NCI-H526 treated with DMSO at 0.1 percent for 48 hours (cell line): ENCODE measurements around the gene PTH2.
"Not testable (repeated sequence)": the region's sequence is repeated elsewhere in the genome, so short reads cannot be mapped to it uniquely, and the experiment has no call there.

Experiments used
- DNase-seq: peaks from one replicate; lab custom pipeline; 2025; lab: John Stamatoyannopoulos, UW

Gene PTH2, protein sequence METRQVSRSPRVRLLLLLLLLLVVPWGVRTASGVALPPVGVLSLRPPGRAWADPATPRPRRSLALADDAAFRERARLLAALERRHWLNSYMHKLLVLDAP

DNA sequence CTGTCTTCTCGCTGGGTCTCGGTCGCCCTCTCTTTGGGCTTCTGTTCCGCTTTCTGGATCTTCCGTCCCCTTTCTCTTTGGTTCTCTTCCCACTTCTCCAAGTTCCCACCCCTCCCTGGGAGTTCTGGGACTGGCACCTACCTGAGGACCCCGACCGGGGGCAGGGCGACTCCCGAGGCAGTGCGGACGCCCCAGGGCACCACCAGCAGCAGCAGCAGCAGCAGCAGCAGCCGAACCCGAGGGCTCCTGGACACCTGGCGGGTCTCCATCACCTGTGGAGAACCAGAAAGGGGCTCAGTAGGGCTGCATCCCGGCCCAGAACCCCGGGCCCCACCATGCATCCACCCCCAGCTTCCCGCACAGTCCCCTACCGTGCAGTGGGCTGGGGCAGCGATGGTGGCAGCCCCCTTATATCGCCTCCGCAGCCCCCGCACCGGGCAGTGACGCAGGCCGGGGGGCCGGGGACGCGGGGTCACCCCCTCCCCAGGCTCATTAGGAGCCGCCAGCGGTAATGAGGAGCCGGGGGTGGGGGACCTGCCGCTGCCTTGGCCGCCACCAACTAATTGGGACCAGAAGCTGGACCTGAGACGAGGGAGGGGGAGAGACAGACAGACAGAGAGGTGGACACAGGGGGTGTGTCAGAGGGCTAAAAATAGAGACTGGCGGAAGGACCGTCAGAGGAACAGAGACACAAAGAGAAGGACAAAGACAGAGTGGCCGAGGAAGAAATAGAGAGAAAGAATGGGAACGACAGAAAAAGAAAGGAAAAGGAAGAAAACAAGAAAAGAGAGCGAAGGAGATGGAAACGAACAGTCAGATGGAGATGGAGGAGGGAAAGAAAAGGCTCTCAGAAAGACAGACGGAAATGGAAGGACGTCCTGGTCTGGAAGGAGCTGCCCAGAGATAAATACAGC is at the start of gene PTH2:
PTH2 (minus strand) TSS at position 371 of the 914 bp plus-strand sequence; CDS start at position 269, 102 bp downstream.
- DNase-seq = no peak

GRCh38 chr19:49472936-49473335 is 49.7 kb upstream of the PTH2 start:
- no peak for DNase-seq

- no peak for DNase-seq
Observed at GRCh38 chr19:49470615-49470978, 47.4 kb upstream of the PTH2 start.

DNA sequence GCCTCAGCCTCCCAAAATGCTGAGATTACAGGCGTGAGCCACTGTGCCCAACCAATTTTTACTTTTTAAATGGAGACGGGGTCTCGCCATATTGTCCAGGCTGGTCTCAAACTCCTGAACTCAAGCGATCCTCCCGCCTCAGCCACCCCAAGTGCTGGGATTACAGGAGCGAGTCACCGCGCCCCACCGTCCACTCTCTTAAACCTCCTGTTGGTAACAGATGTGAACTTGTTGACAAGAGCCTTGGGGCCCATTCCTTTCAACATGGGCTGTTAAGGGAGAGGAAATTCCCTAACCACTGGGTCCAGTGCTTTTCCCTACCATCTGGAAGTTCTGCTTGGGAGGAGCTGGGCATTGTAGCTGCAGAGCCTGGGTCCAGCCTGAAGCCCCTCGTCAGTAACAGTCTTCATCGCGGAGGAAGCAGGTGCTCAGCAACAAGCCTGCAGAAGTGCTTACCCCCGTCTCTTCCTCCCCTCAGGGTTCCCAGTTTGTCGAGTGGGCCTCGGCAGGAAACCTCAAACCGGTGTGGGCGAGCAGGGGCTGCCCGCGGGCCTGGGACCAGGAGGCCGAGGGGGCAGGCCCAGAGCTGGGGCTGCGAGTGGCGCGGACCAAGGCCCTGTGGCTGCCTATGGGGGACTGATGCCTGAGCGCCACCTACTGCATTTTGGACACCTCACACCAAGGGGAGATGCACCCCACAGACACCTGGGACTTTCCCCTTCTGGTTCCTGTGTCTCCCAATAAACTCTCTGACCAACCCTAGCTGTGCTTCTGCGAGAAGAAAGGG is 46.8 kb upstream of the PTH2 start:
- DNase-seq = no peak

DNA sequence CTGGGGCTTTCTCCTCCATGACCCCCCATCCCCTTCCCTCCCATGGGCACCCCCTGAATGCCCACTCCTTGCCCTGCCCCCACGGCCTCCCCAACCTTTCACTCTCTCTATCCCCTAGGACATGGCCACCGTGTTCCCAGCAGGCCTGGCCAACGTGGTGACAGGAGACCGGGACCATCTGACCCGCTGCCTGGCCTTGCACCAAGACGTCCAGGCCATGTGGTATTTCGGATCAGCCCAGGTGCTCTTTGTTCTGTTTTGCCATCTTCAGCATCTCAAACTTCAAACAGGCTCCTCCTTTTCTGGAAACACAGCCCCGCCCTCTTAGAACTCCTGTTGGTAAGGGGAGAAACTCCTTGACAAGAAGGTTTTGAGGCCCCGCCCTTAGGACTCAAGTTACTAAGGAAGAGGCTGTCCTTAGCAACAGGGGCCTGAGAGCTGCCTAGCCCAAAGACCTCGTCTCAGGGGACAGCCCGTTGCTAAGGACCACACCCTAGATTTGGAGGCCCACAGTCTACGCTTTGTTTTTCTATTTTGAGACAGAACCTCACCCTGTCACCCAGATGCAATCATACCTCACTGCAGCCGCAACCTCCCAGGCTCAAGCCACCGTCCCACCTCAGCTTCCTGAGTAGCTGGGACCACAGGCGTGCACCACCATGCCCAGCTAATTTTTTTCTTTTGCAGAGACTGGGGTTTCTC is 45.7 kb upstream of the PTH2 start:
- DNase-seq = no peak

GRCh38 chr19:49468199-49468598 is 45.0 kb upstream of the PTH2 start:
- DNase-seq = no peak

GRCh38 chr19:49465371-49465770 is 42.1 kb upstream of the PTH2 start:
- no peak for DNase-seq

- no peak for DNase-seq
Observed at GRCh38 chr19:49463960-49464740, 40.9 kb upstream of the PTH2 start.

DNA sequence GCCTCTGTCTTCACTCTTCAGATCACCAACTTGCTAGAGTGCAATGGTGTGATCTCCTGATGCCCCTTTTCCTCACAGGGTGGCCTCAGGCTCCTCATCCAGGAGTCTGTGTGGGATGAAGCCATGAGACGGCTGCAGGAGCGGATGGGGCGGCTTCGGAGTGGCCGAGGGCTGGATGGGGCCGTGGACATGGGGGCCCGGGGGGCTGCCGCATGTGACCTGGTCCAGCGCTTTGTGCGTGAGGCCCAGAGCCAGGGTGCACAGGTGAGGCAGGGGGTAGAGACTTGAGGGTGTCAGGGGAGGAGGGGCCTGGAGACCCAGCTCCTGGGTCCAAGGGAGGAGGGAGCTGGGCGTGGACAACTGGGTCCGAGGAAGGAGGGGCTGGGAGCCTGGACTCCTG is 39.3 kb upstream of the PTH2 start:
- DNase-seq = no peak

GRCh38 chr19:49461656-49462055 is 38.4 kb upstream of the PTH2 start:
- DNase-seq = no peak

DNA sequence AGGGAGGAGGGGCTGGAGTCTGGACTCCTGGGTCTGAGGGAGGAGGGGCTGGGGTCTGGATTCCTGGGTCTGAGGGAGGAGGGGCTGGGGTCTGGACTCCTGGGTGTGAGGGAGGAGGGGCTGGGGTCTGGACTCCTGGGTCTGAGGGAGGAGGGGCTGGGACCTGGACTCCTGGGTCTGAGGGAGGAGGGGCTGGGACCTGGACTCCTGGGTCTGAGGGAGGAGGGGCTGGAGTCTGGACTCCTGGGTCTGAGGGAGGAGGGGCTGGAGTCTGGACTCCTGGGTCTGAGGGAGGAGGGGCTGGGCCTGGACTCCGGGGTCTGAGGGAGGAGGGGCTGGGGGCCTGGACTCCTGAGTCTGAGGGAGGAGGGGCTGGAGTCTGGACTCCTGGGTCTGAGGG is 37.9 kb upstream of the PTH2 start:
- DNase-seq = not testable (repeated sequence)

DNA sequence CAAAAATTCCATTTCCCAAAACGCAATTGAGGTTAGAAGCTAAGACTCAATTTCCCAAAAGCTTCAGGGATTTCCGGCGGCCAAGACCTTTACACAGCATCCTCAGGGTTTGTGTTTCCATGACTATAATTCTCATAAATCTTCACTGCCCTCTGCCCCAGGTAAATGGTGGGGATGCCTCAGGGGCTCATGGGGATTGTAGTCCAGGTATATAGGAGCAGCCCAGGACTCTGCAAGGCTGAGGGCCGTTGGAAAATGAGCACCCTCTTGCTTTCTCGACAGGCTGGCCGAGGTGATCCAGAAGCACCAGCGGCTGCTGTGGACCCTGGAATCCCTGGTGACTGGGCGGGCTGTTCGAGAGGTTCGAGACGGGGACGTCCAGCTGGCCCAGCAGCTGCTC is 36.1 kb upstream of the PTH2 start:
- DNase-seq = no peak

GRCh38 chr19:49458567-49458903 is 35.3 kb upstream of the PTH2 start:
- no peak for DNase-seq

- no peak for DNase-seq
Observed at GRCh38 chr19:49456326-49456725, 33.1 kb upstream of the PTH2 start.

DNA sequence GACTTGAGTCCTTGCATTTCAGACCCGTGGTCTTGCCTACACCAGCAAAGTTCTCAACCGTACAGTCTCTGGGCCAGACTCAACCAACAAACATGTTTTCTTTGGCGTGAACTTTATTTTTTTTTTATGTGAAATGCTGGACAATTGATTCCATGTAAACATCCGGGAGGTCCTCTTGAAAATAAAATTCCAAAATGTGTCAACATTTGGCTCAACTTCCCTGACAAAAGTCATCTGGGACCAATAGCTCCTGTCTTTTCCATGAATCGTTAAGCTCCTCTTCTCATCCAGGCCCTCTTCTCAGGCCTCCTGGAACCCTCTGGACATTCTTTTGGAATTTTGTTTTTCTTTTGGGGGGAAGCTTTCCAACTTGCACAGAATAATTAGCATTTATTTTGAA is 32.5 kb upstream of the PTH2 start:
- DNase-seq = no peak

- no peak for DNase-seq
Observed at GRCh38 chr19:49453757-49454240, 30.6 kb upstream of the PTH2 start.

DNA sequence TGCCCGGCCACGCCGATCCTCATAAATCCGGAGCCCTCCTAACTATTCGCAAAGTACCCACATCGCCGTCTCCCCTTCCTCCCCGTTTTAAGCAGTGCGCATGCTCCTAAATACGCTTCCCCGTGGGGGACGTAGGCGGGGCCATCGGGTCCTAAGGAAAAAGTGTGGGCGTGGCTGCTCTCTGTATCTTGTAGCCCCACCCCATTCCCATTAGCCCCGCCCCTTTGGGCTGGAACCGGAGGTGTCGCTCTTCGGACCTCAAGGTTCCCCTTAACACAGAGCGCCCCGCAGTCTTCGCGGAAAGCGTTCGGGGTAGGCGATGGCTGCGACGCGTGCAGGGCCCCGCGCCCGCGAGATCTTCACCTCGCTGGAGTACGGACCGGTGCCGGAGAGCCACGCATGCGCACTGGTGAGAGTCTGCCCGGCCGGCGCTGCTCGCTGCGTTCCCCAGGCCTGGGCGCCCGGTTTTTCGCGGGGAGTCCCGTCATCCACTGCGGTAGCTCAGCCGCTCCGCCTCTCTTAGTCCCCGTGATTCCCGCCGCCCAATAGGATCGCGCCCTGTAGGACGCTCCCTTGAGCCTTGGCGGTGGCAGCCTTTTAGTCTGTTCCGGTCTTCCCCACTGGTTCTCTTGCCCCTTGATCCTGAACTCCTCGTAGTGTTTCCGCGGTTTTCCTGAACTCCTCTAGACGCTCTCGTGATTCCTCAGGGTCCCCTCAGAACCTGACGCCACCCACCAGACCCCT is 29.9 kb upstream of the PTH2 start, which contains the start of gene ALDH16A1:
ALDH16A1 (plus strand) TSS at position 213 of the 744 bp plus-strand sequence; CDS start at position 320, 107 bp downstream.
- peak; percentile 96 for DNase-seq

- DNase-seq = peak; percentile 98
Observed at GRCh38 chr19:49451430-49452181, 28.4 kb upstream of the PTH2 start, which contains the start of gene PIH1D1. Gene PIH1D1 (minus strand): TSS chr19:49451814. CDS start chr19:49451574, 240 bp downstream.

- no peak for DNase-seq
Observed at GRCh38 chr19:49450405-49450804, 27.2 kb upstream of the PTH2 start.

DNA sequence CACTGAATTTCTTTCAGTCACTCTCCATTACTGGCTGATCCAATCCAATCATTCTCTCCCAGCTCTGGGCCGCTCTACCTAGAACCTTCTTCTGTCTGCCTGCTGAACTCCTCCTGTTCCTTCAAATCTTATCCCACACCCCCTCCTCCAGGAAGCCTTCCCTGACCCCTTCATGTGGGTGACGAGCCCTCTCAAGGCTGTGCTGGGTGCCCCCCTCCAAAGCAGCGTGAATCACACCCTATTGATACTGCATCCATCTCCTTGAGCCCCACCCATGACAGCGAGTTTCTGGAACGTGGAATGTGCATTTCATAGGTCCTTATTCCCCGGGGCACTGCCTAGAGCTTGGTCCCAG is 25.2 kb upstream of the PTH2 start:
- DNase-seq = no peak
